PC-9 (cell line): ENCODE measurements around the gene RPS5.

Experiments
- EZH2 ChIP-seq: fragments of 200-600 bp; sonication (generic); IDR thresholded peaks from 2 replicates; pipeline ENCODE4 v1.8.0; 2017; ENCODE audit warnings: antibody characterized with exemption, low read depth
- TF ChIP-seq, protein P1 (sequence below): fragments of 200-600 bp; sonication (generic); conservative IDR thresholded peaks from 2 replicates; pipeline ENCODE4 v1.6.1; 2017; ENCODE audit warnings: mixed run types, antibody characterized with exemption, mild to moderate bottlenecking, moderate library complexity

DNA sequence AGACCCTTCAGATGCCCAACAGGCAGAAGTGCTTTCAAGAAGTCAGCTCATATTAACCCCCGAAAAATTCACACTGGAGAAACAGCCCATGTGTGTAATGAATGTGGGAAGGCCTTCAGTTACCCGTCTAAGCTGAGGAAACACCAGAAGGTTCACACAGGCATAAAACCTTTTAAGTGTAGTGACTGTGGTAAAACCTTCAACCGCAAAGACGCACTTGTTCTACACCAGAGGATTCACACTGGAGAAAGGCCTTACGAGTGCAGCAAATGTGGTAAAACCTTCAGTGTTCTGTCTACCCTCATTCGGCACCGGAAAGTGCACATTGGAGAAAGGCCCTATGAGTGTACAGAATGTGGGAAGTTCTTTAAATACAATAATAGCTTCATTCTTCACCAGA, 30.0 kb downstream of the RPS5 start:
- TF ChIP-seq, protein P1, sequence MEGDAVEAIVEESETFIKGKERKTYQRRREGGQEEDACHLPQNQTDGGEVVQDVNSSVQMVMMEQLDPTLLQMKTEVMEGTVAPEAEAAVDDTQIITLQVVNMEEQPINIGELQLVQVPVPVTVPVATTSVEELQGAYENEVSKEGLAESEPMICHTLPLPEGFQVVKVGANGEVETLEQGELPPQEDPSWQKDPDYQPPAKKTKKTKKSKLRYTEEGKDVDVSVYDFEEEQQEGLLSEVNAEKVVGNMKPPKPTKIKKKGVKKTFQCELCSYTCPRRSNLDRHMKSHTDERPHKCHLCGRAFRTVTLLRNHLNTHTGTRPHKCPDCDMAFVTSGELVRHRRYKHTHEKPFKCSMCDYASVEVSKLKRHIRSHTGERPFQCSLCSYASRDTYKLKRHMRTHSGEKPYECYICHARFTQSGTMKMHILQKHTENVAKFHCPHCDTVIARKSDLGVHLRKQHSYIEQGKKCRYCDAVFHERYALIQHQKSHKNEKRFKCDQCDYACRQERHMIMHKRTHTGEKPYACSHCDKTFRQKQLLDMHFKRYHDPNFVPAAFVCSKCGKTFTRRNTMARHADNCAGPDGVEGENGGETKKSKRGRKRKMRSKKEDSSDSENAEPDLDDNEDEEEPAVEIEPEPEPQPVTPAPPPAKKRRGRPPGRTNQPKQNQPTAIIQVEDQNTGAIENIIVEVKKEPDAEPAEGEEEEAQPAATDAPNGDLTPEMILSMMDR, result no peak
- no peak for TF ChIP-seq EZH2
